UCSD-AML1 (cell line): ENCODE data around the gene INPP4A.

Source experiments
- DNase-seq: peaks from one replicate; lab custom pipeline; 2025; ENCODE audit not compliant: unreplicated experiment; lab: John Stamatoyannopoulos, UW

The INPP4A gene

DNA sequence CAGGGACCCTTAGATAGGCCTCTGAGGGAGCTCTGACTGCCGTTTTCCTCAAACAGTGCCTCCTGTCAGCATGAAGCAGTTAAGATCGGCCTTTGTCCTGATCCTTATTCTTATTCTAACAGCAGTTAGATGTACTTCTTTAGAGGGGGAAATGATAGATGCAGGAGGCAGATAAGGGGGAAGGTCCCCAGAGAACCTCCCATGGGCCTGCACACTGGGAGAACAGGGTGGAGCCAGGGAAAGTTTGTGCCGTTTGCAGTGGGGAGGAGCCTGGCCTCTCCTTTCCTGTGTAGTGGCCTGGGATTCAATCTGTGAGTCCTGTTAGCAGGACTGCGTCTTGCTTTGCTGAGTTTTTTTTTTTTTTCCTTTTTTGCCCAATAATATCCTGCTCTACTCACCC is 7.9 kb upstream of the INPP4A start:
- no peak for DNase-seq

DNA sequence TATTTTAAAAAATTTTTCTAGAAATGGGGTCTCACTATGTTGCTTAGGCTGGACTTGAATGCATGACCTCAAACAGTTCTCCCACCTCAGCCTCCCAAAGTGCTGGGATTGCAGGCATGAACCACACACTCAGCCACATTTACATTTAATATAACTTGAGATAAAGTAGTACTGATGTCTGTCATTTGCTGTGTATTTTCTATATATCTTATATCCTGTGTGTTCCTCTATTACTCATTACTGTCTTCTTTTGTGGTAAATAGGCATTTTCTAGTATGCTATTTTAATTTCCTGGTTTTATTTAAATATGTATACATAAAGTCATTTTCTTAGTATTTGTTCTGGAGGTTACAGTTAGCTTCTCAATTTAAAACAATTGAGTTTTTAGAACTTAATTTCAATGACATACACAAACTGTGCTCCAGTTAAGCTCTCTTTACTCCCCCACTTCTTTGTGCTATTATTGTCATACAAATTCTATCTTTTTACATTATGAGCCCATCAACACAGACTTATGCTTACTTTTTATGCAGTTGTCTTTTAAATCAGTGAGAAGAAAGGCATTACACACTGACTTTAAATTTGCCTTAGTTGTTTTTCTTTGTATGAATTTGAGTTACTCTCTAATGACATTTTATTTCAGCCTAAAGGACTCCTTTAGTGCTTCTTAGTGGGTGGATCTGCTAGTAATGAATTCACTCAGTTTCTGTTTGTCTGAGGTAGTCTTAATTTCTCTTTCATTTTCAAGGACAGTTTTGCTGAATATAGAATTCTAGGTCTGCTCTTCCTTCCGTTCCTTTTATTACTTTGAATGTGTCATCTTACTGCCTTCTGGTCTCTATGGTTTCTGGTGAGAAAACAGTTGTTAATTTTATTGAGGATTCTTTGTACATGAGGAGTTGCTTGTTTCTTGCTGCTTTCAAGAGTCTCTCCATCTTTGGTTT is 6.2 kb upstream of the INPP4A start:
- DNase-seq: no peak

DNA sequence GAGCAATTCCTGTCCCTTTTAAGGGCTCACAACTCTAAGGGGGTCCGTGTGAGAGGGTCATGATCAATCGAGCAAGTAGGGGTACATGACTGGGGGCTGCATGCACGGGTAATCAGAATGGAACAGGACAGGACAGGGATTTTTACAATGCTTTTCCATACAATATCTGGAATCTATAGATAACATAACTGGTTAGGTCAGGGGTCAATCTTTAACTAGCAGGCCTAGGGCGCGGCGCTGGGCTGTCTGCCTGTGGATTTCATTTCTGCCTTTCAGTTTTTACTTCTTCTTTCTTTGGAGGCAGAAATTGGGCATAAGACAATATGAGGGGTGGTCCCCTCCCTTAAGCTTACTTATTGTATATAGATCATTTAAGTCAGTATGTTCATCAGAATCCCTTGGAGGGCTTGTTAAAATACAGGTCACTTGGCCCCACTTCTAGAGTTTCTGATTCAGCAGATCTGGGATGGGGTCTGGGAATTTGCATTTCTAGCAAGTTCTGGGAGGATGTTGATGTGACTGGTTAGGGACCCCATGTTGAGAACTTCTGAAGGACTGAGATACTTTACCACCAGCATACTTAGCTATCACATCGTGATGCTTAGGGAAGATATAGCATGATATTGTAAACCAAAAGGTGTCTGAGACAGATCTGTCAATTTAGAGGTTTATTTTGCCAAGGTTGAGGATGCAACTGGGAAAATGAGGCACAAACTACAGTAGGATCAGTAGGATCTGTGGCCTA is 2.8 kb upstream of the INPP4A start:
- no peak for DNase-seq

DNA sequence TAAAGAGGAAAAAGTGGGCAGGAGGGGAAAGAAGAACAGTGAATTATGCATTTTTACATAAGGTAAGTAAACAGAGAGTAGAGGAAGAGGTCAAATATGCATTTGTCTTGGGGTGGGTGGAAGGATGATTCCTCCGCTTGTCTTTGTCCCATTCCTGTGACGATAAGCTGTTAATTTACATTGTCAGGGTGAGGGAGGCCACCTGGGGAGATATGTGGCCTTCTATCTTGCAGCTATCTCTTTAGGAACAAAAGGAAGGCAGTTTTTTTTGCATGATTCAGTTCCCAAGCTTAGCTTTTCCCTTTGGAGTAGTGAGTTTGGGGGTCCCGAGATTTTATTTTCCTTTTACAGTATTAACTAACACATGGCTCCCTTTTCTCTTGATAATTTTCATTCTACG is 2.2 kb upstream of the INPP4A start:
- DNase-seq: no peak

DNA sequence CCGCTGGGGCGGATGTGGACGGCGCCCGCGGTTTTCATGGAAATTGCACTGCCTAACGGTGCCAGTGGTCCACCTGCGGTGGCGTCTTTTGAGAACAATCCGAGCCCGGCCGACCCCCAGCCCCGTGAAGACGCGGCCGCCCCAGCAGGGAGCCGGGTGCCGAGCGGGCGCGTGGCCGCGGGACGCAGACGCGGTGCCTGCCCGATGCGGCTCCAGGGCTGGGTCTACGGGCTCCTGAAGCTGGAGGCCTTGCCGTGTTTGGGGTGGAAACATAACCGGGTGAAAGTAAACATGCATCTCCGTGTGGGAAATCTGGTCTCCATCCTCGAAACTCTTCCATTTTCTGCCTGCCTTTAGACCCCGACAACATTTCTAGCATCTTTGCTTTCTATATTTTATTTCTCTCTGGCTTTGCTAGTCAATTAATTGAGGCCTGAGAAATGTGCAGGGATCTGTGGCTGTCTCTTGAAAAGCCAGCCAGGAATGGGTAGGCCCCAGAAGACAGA is 572 bp downstream of the INPP4A start:
- DNase-seq: no peak

DNA sequence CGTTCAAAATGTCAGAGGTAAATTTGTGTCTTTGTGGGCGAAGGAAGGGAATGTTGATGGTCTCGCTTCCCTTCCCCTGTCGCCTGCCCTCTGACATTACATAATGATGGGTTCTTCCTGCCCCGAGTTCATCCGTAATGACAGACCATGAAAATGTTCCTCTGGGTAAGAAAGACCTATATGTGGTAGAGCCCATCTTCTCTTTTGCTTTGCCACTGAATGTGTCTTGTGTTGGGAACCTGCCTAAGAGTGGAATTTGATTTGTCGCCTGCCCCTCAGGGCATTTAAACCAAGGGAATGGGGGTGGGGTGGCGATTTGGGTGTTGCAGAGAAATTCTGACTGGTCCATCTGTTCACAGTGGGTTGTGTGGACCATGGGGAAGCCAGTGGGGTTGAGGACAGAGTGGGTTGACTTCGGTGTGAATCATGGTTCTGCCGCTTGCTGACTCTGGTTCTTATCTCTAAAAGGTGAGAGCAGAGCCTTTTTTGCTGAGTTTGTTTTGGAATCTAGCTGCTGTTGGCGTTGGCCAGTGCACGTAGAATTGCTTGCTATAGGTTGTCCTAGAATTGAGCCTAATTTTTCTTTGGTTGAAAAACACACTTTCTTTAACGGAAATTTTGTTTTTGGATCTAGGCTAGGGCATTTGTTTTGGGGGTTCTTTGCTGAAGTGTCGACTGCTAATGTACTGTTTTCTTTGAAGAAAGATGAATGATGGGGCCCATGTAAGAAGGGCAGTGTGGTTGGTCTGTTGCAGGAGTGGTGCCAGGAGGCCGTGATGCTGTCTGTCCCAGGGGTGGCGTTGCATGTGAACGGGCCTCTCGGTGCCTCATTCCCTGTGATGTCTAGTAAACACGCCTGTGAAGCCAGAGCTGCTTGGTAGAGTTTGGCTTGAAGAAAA is 1.3 kb downstream of the INPP4A start:
- DNase-seq: no peak

DNA sequence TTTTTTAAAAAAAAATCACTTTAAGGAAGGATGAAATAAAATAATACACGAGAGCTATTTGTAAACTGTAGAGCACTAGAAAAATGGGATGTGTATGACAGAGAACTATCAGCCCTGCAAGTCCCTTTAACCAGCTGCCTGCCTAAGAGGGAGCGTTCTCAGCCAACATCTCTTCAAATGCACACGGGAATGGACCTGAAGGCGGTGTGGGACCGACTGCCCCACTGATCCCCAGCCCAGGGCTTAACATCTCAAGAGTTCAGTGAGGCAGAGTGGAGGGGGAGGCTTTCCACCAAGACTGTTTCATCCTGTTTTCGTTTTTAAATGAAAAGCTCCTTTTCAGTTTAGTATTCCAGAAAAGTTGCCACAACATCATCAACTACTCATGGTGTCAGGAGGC is 2.2 kb downstream of the INPP4A start:
- no peak for DNase-seq

DNA sequence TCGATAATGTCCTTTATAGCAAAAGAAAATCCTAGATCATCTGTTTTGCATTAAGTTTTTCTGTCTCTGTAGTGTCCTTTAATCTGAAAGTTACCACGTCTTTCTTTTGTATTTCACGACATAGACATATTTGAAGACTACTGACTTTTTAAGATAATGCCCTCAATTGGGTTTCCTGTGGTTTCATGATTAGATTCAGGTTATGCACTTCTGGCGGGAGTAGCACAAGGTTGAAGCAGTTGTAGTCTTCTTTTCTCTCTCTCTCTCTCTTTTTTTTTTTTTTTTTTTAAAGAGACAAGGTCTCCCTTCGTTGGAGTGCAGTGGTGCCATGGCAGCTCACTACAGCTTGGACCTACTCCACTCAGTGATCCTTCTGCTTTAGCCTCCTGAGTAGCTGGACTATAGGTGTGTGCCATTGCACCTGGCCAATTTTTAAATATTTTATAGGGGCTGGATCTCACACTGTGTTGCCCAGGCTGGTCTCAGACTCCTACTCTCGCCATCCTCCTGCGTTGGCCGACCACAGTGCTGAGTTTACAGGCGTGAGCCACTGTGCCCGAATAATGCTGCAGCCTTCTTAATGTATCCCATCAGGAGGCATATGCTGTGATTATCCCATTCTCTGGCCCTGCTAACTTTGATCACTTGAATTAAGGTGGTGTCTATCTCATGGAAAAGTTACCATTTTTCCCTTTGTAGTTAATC is 3.9 kb downstream of the INPP4A start:
- no peak for DNase-seq

DNA sequence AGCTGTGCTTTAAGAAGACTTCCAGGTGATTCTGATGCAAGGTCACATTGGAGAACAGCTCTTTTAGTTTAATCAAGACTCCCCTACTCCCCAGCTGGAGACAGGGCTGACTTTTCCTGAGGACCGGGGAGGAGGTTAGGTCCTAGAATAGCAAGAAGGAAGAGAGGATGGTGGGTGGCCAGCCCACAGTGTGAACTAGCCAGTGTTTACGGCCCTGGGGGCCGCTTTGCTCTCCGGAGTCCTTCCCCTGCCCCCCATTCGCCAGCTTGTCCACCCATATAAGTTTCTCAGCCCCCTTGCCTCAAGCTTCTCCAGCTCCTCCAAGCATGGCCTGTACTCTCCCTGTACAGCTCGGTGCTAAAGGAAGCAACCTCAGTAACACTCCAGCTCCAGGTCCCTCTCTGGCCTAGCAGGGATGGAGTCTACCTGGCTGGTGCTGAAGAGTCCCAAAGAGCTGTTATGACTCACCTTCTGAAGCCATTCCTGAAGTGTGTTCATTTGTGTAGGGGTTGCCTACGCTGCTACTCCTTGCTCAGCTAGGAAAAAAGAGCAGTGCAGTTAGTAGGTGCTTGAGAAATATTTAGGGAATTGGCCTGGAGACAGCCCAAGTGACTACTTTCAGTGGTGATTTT is 7.9 kb downstream of the INPP4A start:
- DNase-seq: no peak

DNA sequence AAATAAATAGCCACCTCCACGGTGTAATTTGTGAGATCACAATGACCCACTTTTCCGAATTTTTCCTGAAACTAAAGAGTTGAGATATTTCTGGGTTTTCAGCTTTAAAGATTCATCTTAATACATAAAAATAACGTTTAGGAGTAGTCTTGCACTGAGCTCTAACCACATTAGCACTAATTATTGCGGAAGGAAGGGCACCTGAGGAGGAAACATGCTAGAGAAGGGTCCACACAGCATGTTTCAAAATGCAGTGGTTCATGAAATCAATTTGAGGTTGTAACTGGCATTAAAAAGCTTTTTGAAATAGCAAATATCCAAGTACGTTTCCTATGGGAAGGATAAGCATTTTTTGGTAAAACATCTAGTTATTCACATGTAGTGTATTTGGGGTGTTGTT is 8.4 kb downstream of the INPP4A start:
- no peak for DNase-seq

DNA sequence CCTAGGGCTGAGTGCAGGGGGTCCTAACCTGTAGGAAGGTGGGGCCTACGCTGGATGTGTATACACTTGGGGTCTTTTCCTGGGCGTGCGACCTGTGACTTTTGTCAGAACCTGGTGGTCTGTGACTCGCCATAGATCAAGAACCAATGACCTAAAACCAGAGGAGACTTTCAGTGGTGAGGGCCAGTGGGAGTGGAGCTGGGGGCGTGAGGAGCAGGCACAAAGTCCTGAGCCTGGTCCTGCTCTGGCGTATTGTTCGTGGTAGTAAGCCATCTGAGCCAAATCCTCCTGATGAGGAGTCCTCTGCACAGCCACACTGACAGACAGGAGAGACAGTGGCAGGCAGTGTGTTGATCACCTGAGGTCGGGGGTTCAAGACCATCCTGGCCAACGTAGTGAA is 8.9 kb downstream of the INPP4A start:
- no peak for DNase-seq

DNA sequence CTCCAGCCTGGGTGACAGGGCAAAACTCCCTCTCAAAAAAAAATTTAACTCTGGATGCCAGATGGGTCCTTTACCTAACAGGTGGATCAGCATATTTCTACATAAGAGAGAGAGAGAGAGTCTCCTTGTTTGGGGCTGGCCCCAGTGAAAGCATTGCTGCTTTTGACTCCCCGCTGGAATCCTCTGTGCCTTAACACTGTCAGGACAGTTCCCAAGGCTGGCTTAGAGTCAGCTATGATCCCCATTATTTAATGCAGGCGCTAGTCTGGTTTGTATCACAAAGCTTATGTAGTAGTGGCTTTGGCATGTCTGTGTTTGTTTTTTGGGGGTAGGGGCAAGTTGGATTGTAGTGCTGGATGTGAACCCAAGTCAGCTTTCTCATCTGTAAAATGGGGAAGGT is 9.4 kb downstream of the INPP4A start:
- no peak for DNase-seq

DNA sequence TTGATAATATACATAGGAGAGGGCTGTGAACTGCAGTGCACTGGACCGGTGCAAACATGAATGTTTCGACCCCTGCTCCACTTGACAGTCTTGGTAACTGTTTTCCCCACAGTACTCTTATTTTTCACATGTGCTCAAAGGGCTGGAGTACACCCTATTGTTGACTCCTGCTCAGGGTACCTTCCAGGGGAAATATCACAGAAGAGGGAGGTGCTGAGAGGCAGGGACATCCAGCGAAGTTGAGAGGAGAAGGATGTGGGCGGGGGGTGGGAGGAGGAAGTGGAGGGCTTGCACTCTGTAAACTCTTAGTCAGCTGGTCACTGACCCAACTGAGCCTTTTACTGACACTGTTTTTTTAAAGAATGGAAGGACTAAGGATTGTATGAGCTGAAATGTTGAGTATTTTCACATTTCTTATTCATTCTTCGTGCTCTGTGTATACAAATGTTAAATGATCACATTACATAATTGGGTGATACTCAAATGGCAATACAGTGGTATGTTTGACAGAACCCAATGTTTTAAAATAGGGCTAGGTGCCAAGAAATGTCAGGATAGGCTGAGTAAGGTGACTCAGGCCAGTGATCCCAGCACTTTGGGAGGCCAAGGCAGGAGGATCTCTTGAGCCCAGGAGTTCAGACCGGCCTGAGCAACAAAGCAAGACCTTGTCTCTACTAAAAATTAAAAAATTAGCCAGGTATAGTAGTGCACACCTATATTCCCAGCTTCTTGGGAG is 10.0 kb downstream of the INPP4A start:
- peak; percentile 54 for DNase-seq

DNA sequence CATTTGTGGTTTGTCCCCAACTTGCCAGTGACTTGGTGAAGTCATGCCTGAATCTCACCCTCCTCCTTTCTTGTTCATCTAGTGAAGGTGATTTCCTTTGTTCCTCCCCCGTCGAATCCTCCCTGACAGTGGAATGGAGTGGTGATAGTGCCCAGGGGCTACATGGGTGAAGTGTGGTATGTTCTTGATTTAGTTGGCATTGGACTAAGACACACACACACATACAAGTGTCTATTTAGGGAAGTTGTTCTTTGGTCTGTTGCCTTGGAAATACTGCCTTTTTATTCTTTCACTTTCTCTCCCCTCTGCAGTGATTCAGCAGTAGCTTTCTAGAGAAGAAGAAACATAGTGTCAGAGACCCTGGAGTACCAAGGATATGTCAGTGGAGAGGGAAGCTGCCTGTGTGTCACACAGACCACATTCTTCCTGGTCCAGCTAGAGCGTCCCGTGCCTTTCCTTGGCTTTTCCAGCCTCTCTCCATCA is 10.9 kb downstream of the INPP4A start:
- DNase-seq: no peak

DNA sequence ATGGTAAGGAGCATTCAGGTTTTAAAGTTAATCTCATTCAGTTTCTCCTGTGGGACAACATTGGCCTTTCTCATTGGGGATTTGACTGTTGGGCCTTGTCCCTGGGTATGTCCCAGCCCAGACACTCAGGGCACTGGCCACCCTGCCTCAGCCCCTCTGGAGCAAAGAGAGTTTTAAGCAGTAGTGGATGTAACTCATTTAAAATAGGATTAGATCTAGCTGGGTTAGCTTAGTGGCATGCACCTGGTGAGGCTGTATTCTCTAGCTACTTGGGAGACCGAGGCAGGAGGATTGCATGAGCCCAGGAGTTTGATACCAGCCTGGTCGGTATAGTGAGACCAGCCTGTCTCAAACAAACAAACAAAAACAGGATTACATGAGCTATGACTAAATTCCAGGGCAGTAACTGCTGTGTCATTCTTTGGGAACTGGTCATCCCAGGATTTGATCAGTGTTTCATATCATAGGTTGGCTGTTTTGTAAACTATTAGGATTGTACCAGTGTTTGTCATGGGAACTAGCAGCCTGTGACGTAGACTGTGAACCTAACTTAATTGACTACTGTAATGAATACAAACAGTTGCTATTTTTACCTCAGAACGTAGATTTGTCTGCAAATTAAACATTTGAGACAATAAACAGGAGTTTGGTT is 12.5 kb downstream of the INPP4A start:
- DNase-seq: no peak

DNA sequence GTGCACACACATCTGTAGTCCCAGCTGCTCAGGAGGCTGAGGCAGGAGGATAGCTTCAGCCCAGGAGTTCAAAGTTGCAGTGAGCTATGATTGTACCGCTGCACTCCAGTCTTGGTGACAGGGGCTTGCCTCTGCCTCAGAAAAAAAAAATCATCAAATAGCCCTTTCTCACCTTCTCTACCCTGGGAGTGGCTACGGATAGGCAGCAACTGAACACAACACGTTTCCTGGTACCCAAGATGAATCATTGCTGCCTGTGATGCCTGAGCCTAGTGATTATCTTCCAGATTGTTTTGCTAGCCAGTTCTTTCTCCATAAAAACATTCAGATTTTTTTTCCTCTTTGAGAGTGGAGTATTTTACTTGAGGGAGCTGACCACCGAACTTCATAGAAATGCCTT is 13.5 kb downstream of the INPP4A start:
- no peak for DNase-seq

DNA sequence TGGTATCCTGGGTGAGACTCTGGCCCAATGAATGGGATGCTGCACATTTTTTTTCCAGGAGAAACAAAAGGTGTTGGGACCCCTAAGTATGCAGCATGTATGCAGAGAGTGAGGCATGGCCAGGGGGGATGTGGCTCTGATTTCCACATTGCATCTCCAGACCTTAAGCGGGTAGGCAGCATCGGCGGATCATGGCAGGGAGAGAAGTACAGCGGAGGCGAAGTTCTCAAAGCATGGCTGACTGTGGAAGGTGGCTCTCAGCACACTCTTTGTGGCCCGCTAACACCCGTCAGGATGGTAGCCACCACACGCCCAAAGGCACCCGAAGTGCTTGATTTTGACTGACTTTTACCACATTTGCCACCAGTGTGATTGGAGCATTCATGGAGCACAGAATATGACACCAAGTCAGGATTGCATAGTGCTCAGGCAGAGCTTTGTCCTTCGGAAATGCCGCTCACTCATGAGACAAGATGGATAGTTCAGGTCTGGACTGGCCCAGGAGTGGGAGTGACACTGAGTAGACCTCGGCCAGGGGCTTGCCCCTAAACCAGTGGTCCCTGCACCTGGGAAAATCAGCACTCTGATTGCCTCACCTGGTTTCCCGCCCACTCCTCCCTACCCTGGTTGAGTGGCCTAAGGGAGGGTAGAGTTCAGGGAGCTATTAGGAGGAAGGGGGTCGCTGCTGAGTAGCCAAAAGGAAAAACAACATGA is 14.2 kb downstream of the INPP4A start:
- no peak for DNase-seq
